H9 (cell line): ENCODE measurements around the gene HNRNPH2. TPM values are rescaled to one million over a fixed set of nuclear protein-coding genes. Genes with fewer than 3 reads are reported as not detected.

ENCODE experiments used
- DNase-seq: peaks from one replicate; pipeline ENCODE4 v3.0.0-alpha.2; 2017
- H2AFZ ChIP-seq: one replicate; pipeline ENCODE4 v1.6.1; 2013; ENCODE audit warnings: mild to moderate bottlenecking, low read length, control low read depth, moderate library complexity
- H2AK5ac ChIP-seq: 2 replicates; pipeline ENCODE4 v1.6.1; 2013; ENCODE audit warnings: low read length, control low read depth, mixed read lengths; ENCODE audit not compliant: insufficient read length
- H2BK120ac ChIP-seq: one replicate; pipeline ENCODE4 v1.6.1; 2013; ENCODE audit warnings: low read depth, mild to moderate bottlenecking, low read length, control low read depth, inconsistent platforms; ENCODE audit not compliant: poor library complexity, severe bottlenecking
- H2BK12ac ChIP-seq: 2 replicates; pipeline ENCODE4 v1.6.1; 2013; ENCODE audit warnings: low read length, control low read depth, mixed read lengths, low read depth; ENCODE audit not compliant: insufficient read length
- H2BK15ac ChIP-seq: 2 replicates; pipeline ENCODE4 v1.6.1; 2013; ENCODE audit warnings: low read depth, low read length, control low read depth
- H2BK20ac ChIP-seq: one replicate; pipeline ENCODE4 v1.6.1; 2013; ENCODE audit warnings: low read depth, mild to moderate bottlenecking, low read length, control low read depth, inconsistent platforms; ENCODE audit not compliant: poor library complexity, severe bottlenecking
- H2BK5ac ChIP-seq: 2 replicates; pipeline ENCODE4 v1.6.1; 2013; ENCODE audit warnings: low read length, control low read depth, mixed read lengths; ENCODE audit not compliant: insufficient read length
- H3K14ac ChIP-seq: 2 replicates; pipeline ENCODE4 v1.6.1; 2013; ENCODE audit warnings: low read length, control low read depth; ENCODE audit not compliant: insufficient read depth
- H3K18ac ChIP-seq: 2 replicates; pipeline ENCODE4 v1.6.1; 2013; ENCODE audit warnings: low read depth, mild to moderate bottlenecking, mixed read lengths, low read length, control low read depth; ENCODE audit not compliant: insufficient read length
- H3K23ac ChIP-seq: 2 replicates; pipeline ENCODE4 v1.6.1; 2013; ENCODE audit warnings: low read length, control low read depth, mixed read lengths, low read depth; ENCODE audit not compliant: insufficient read length
- H3K23me2 ChIP-seq: 2 replicates; pipeline ENCODE4 v1.6.1; 2013; ENCODE audit warnings: low read depth, mild to moderate bottlenecking, mixed read lengths, low read length, control low read depth; ENCODE audit not compliant: insufficient read length, poor library complexity, severe bottlenecking
- H3K27ac ChIP-seq: 2 replicates; pipeline ENCODE4 v1.5.1; 2013; ENCODE audit warnings: low read length, control low read depth, mixed read lengths, low read depth; ENCODE audit not compliant: insufficient read length
- H3K27me3 ChIP-seq: 2 replicates; pipeline ENCODE4 v1.6.1; 2013; ENCODE audit warnings: low read length, control low read depth, inconsistent platforms; ENCODE audit not compliant: insufficient read depth
- H3K4ac ChIP-seq: 2 replicates; pipeline ENCODE4 v1.6.1; 2013; ENCODE audit warnings: low read depth, mild to moderate bottlenecking, control low read depth, inconsistent platforms, low read length, moderate library complexity
- H3K4me1 ChIP-seq: 2 replicates; pipeline ENCODE4 v1.6.1; 2013; ENCODE audit warnings: low read length, control low read depth, inconsistent platforms; ENCODE audit not compliant: insufficient read depth
- H3K4me2 ChIP-seq: 2 replicates; pipeline ENCODE4 v1.6.1; 2013; ENCODE audit warnings: low read length, control low read depth, mixed read lengths; ENCODE audit not compliant: insufficient read length, insufficient read depth
- H3K56ac ChIP-seq: 2 replicates; pipeline ENCODE4 v1.6.1; 2013; ENCODE audit warnings: low read depth, mild to moderate bottlenecking, mixed read lengths, low read length, control low read depth; ENCODE audit not compliant: insufficient read length
- H3K79me1 ChIP-seq: 2 replicates; pipeline ENCODE4 v1.6.1; 2013; ENCODE audit warnings: low read depth, mild to moderate bottlenecking, moderate library complexity, low read length, control low read depth, inconsistent platforms; ENCODE audit not compliant: insufficient read depth, poor library complexity, severe bottlenecking
- H3K79me2 ChIP-seq: 2 replicates; pipeline ENCODE4 v1.6.1; 2013; ENCODE audit warnings: low read length, control low read depth, inconsistent platforms; ENCODE audit not compliant: insufficient read depth
- H3K9ac ChIP-seq: 2 replicates; pipeline ENCODE4 v1.6.1; 2013; ENCODE audit warnings: low read length, control low read depth, mixed read lengths; ENCODE audit not compliant: insufficient read length; ENCODE audit errors: extremely low read depth
- H3K9me3 ChIP-seq: one replicate; pipeline ENCODE4 v1.6.1; 2013; ENCODE audit warnings: low read depth, low read length, inconsistent platforms; ENCODE audit not compliant: control insufficient read depth
- H3T11ph ChIP-seq: one replicate; pipeline ENCODE4 v1.6.1; 2013; ENCODE audit warnings: mild to moderate bottlenecking, low read length, control low read depth, inconsistent platforms
- H4K20me1 ChIP-seq: one replicate; pipeline ENCODE4 v1.6.1; 2013; ENCODE audit not compliant: control insufficient read depth, insufficient read length, insufficient read depth
- H4K5ac ChIP-seq: 2 replicates; pipeline ENCODE4 v1.6.1; 2013; ENCODE audit warnings: low read depth, mild to moderate bottlenecking, mixed read lengths, low read length, control low read depth; ENCODE audit not compliant: insufficient read length
- H4K8ac ChIP-seq: replicated peaks from 2 replicates; pipeline ENCODE4 v1.6.1; 2013; ENCODE audit warnings: low read length, control low read depth, mixed read lengths, low read depth; ENCODE audit not compliant: insufficient read length
- H4K91ac ChIP-seq: 2 replicates; pipeline ENCODE4 v1.6.1; 2013; ENCODE audit warnings: low read depth, mild to moderate bottlenecking, moderate library complexity, mixed read lengths, low read length, control low read depth; ENCODE audit not compliant: insufficient read length
- H3K27ac Mint-ChIP-seq, 3 experiments: 2 replicates in 2 of 3; 3 replicates in 1 of 3; pipeline ENCODE4 v1.8.0; 2020 to 2021; ENCODE audit warnings: mixed read lengths in 3 of 3, mild to moderate bottlenecking in 1 of 3, moderate library complexity in 1 of 3
- H3K27me3 Mint-ChIP-seq: 2 replicates; pipeline ENCODE4 v1.8.0; 2021; ENCODE audit warnings: low read depth, mild to moderate bottlenecking, moderate library complexity, mixed read lengths
- H3K36me3 Mint-ChIP-seq, 3 experiments: 2 replicates in 2 of 3; 3 replicates in 1 of 3; pipeline ENCODE4 v1.8.0; 2020 to 2021; ENCODE audit warnings: low read depth in 3 of 3, mixed read lengths in 3 of 3; ENCODE audit not compliant: insufficient read depth in 1 of 3
- H3K4me1 Mint-ChIP-seq, 2 experiments: 2 replicates each; pipeline ENCODE4 v1.8.0; 2020; ENCODE audit warnings: mixed read lengths in 2 of 2
- H3K4me3 Mint-ChIP-seq, 2 experiments: 2 replicates in 1 of 2; 3 replicates in 1 of 2; pipeline ENCODE4 v1.8.0; 2020 to 2021; ENCODE audit warnings: mild to moderate bottlenecking in 2 of 2, mixed read lengths in 2 of 2, moderate library complexity in 1 of 2
- H3K9me3 Mint-ChIP-seq, 2 experiments: 2 replicates in 1 of 2; 3 replicates in 1 of 2; pipeline ENCODE4 v1.8.0; 2020; ENCODE audit warnings: mild to moderate bottlenecking in 2 of 2, mixed read lengths in 2 of 2, moderate library complexity in 1 of 2
- WGBS: extraction: QIAGEN DNeasy Blood & Tissue Kit; methylation state at CpG from one replicate; pipeline ENCODE4 v1.1.7; 2013; ENCODE audit warnings: missing lambda C conversion rate, low lambda C conversion rate, mixed read lengths; ENCODE audit not compliant: insufficient read length; ENCODE audit errors: extremely low coverage; 5-methylcytosine and 5-hydroxymethylcytosine counted together
- total RNA-seq: library from RNA; stranded (reverse); gene quantifications from 2 replicates; pipeline ENCODE4 v1.2.1, GENCODE V29; 2021
- TF ChIP-seq, protein P1 (sequence below): fragments of 200-600 bp; sonication (generic); conservative IDR thresholded peaks from 3 replicates; pipeline ENCODE4 v1.8.0; 2021; ENCODE audit warnings: antibody characterized with exemption, mild to moderate bottlenecking

The HNRNPH2 gene
- total RNA-seq, 1 experiment from 2014 or later, result 60.2 TPM

- no peak overlapping the region for H3K4me2 ChIP-seq
- Mint-ChIP-seq H3K4me1 (no peaks in the 10 kb centered on the region), H3K27me3 (peaks cover 5% of the 10 kb centered on the region; the same call in 1 of the 2 replicates), H3K36me3 (peaks cover 0 to under 1% (median 0%) of the 10 kb centered on the region in 3 experiments; a peak in 2 of 7 replicates), H3K27ac (no peak overlapping the region), H3K9me3 (peaks cover 57 to 63% of the 10 kb centered on the region in 2 experiments), H3K4me3 (no peak overlapping the region)
- H3K27me3 ChIP-seq, result no peaks in the 10 kb centered on the region
- no peak overlapping the region for H4K8ac ChIP-seq
- H3K27ac ChIP-seq, result no peak overlapping the region
- H3K18ac ChIP-seq, result no peak overlapping the region
- H3K23me2 ChIP-seq, result no peaks in the 10 kb centered on the region
- no peaks in the 10 kb centered on the region for H3K4me1 ChIP-seq
- no peak overlapping the region for H3K56ac ChIP-seq
- H4K91ac ChIP-seq, result no peak overlapping the region
- no CpG with 5 or more reads among the region's 1 CpG for WGBS
- H2BK15ac ChIP-seq, result no peak overlapping the region
- H3K9ac ChIP-seq, result no peak overlapping the region
- H2BK12ac ChIP-seq, result no peak overlapping the region
- H2BK5ac ChIP-seq, result no peak overlapping the region
- H3K4ac ChIP-seq, result no peak overlapping the region
- no peak overlapping the region for H3K23ac ChIP-seq
- no peak overlapping the region for H2AK5ac ChIP-seq
- H2AFZ ChIP-seq, result no peak overlapping the region
- no peaks in the 10 kb centered on the region for H4K20me1 ChIP-seq
- no peak overlapping the region for H4K5ac ChIP-seq
- no peaks in the 10 kb centered on the region for H3K79me2 ChIP-seq
- peaks cover 44% of the 10 kb centered on the region for H3K9me3 ChIP-seq
- no peak overlapping the region for H3T11ph ChIP-seq
- TF ChIP-seq, protein P1, sequence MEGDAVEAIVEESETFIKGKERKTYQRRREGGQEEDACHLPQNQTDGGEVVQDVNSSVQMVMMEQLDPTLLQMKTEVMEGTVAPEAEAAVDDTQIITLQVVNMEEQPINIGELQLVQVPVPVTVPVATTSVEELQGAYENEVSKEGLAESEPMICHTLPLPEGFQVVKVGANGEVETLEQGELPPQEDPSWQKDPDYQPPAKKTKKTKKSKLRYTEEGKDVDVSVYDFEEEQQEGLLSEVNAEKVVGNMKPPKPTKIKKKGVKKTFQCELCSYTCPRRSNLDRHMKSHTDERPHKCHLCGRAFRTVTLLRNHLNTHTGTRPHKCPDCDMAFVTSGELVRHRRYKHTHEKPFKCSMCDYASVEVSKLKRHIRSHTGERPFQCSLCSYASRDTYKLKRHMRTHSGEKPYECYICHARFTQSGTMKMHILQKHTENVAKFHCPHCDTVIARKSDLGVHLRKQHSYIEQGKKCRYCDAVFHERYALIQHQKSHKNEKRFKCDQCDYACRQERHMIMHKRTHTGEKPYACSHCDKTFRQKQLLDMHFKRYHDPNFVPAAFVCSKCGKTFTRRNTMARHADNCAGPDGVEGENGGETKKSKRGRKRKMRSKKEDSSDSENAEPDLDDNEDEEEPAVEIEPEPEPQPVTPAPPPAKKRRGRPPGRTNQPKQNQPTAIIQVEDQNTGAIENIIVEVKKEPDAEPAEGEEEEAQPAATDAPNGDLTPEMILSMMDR, result no peak
- no peak overlapping the region for H2BK120ac ChIP-seq
- no peak overlapping the region for H2BK20ac ChIP-seq
- H3K79me1 ChIP-seq, result no peaks in the 10 kb centered on the region
- H3K14ac ChIP-seq, result no peak overlapping the region
- DNase-seq, result no peak
These were observed 42.7 kb upstream of the HNRNPH2 start for GRCh38 chrX:101365301-101365795.
